Brain microvascular endothelial cell (primary cell): ENCODE measurements around the gene AVPI1.

Source experiments
- DNase-seq: peaks from one replicate; pipeline ENCODE4 v3.0.0-alpha.2; 2020
- H3K27ac ChIP-seq: fragments of 250-450 bp; sonication (Bioruptor Pico); 2 replicates; pipeline ENCODE4 v1.5.1; 2020; ENCODE audit warnings: mild to moderate bottlenecking, moderate library complexity
- H3K27me3 ChIP-seq: fragments of 250-450 bp; sonication (Bioruptor Pico); replicated peaks from 2 replicates; pipeline ENCODE4 v1.5.1; 2020; ENCODE audit warnings: mild to moderate bottlenecking
- H3K36me3 ChIP-seq: fragments of 250-450 bp; sonication (Bioruptor Pico); replicated peaks from 2 replicates; pipeline ENCODE4 v1.5.1; 2020; ENCODE audit warnings: mild to moderate bottlenecking
- H3K4me3 ChIP-seq: 2 replicates; pipeline ENCODE4 v1.5.1; 2011; ENCODE audit warnings: low read depth, mild to moderate bottlenecking, control low read depth, low read length, moderate library complexity
- CTCF ChIP-seq: IDR thresholded peaks from 2 replicates; pipeline ENCODE4 v1.5.1; 2011; ENCODE audit warnings: low read depth, mild to moderate bottlenecking, moderate library complexity, low read length, control low read depth, inconsistent platforms; ENCODE audit errors: missing control alignments
- in situ Hi-C: cut with HindIII; loops from 2 replicates; pipeline ENCODE4 v1.10.0; 2017; ENCODE audit warnings: low sequenced_read_pairs, low pct_ligation_motif_present

The AVPI1 gene

GRCh38 chr10:97635577-97635976, 51.5 kb downstream of the AVPI1 start:
- H3K36me3 ChIP-seq: no peaks in the 10 kb centered on the region
- no peaks in the 10 kb centered on the region for H3K27me3 ChIP-seq
- no peak for TF ChIP-seq CTCF
- no peak overlapping the region for H3K27ac ChIP-seq
- DNase-seq: no peak
- H3K4me3 ChIP-seq: no peak overlapping the region
- in situ Hi-C loops: no loop called here

DNA sequence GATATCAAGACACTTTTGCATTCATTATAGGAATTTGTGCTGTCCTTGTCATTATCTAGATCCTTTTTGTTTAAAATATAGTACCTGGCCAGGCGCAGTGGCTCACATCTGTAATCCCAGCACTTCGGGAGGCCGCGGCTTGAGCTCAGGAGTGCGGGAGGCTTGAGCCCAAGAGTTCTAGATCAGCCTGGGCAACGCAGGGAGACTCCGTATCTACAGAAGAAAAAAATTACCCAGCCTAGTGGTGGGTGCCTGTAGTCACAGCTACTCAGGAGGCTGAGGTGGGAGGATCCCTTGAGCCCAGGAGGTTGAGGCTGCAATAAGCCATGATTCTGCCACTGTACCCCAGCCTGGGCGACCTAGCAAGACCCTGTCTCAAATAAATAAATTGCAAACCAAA, 53.1 kb downstream of the AVPI1 start:
- H3K4me3 ChIP-seq: peak overlapping the region; percentile 93

GRCh38 chr10:97632949-97633884, 53.8 kb downstream of the AVPI1 start, which contains the start of gene MORN4:
MORN4 (minus strand) TSS chr10:97633500; CDS start chr10:97619653, 13,847 bp downstream.
- no peaks in the 10 kb centered on the region for H3K27me3 ChIP-seq
- H3K27ac ChIP-seq: peak within 1 kb of the TSS; percentile 9
- peak within 1 kb of the TSS; percentile 93 for H3K4me3 ChIP-seq
- no peak for TF ChIP-seq CTCF
- peak; percentile 89 for DNase-seq
- H3K36me3 ChIP-seq: no peaks in the 10 kb centered on the region
- in situ Hi-C loops: no loop called here

More for the DNA sequence above, 53.1 kb downstream of the AVPI1 start:
- H3K36me3 ChIP-seq: no peaks in the 10 kb centered on the region
- in situ Hi-C loops: no loop called here
- H3K27ac ChIP-seq: no peak overlapping the region
- no peak for DNase-seq
- peak; percentile 39 for TF ChIP-seq CTCF
- no peaks in the 10 kb centered on the region for H3K27me3 ChIP-seq

- in situ Hi-C loops: no loop called here
- Histone ChIP-seq H3K27me3 (no peaks in the 10 kb centered on the region), H3K36me3 (no peaks in the 10 kb centered on the region), H3K27ac (no peak overlapping the region), H3K4me3 (no peak overlapping the region)
- TF ChIP-seq CTCF: no peak
- DNase-seq: no peak
Measured at GRCh38 chr10:97631098-97631497, 55.9 kb downstream of the AVPI1 start.

DNA sequence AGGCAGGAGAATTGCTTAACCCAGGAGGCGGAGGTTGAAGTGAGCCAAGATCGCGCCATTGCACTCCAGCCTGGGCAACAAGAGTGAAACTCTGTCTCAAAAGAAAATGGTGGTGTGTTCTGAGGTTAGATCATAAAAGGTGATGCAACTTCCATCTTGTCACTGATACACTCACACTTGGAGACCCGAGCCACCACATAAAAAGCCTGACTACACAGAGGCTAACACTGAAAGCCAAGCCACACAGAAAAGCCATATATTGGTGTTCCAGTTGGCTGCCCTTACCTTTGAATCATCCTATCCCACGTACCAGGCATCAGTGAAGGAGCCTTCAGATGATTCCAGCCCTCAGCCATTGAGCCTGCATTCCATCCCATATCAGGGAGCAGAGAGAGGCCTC, 57.8 kb downstream of the AVPI1 start:
- no peak for DNase-seq

More for the DNA sequence above, 57.8 kb downstream of the AVPI1 start:
- no peaks in the 10 kb centered on the region for H3K27me3 ChIP-seq
- no peaks in the 10 kb centered on the region for H3K36me3 ChIP-seq
- no peak overlapping the region for H3K4me3 ChIP-seq
- no peak overlapping the region for H3K27ac ChIP-seq
- in situ Hi-C loops: no loop called here
- TF ChIP-seq CTCF: no peak
